Neural crest cell (in vitro differentiated cells): Measurements from ENCODE around the gene RGS4. TPM values are rescaled to one million over a fixed set of nuclear protein-coding genes. Genes with fewer than 3 reads are reported as not detected.

Source experiments
- DNase-seq: peaks from one replicate; pipeline ENCODE4 v3.0.0; 2021; ENCODE audit warnings: low read depth, mixed read lengths, low spot score
- H3K27ac Mint-ChIP-seq: one replicate; pipeline ENCODE4 v1.8.0; 2021; ENCODE audit warnings: mild to moderate bottlenecking, mixed read lengths; ENCODE audit not compliant: unreplicated experiment
- H3K27me3 Mint-ChIP-seq: 2 replicates; pipeline ENCODE4 v1.8.0; 2021; ENCODE audit warnings: low read depth, mild to moderate bottlenecking, mixed read lengths
- H3K36me3 Mint-ChIP-seq: 2 replicates; pipeline ENCODE4 v1.8.0; 2021; ENCODE audit warnings: low read depth, mild to moderate bottlenecking, mixed read lengths
- H3K4me1 Mint-ChIP-seq: 2 replicates; pipeline ENCODE4 v1.8.0; 2021; ENCODE audit warnings: mixed read lengths
- H3K4me3 Mint-ChIP-seq: one replicate; pipeline ENCODE4 v1.8.0; 2021; ENCODE audit warnings: mild to moderate bottlenecking, mixed read lengths
- H3K9me3 Mint-ChIP-seq: 2 replicates; pipeline ENCODE4 v1.8.0; 2021; ENCODE audit warnings: mixed read lengths
- total RNA-seq: library from RNA; stranded (reverse); gene quantifications from 2 replicates; pipeline ENCODE4 v1.2.1, GENCODE V29; 2021
- TF ChIP-seq, protein P1 (sequence below): fragments of 200-600 bp; sonication (generic); conservative IDR thresholded peaks from 2 replicates; pipeline ENCODE4 v1.5.0; 2021; ENCODE audit warnings: antibody characterized with exemption, mild to moderate bottlenecking

Gene RGS4
- total RNA-seq, 1 donor from 2014 or later = 0.75 TPM

DNA sequence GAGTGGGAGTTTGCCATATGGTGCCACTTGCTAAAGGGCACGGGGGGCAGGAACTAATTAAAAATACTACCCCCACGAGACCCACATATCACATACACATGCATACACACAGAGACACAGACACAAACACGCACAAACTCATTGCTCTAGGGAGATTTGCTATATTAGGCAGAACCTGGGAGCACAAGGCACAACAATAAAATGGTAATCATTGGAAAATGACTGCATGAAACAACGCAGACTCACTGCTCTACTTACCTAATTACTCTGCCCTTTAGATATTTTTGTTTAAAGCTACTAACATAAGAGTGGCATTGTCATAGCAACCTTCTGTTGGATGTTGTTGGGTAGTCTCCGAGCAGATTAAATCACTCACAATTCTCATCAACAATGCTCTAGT is 20.3 kb upstream of the RGS4 start:
- Mint-ChIP-seq H3K4me1 (no peaks in the 10 kb centered on the region), H3K36me3 (no peaks in the 10 kb centered on the region), H3K27me3 (no peaks in the 10 kb centered on the region), H3K4me3 (no peak overlapping the region), H3K9me3 (no peaks in the 10 kb centered on the region), H3K27ac (no peak overlapping the region)
- DNase-seq = no peak
- TF ChIP-seq, protein P1, sequence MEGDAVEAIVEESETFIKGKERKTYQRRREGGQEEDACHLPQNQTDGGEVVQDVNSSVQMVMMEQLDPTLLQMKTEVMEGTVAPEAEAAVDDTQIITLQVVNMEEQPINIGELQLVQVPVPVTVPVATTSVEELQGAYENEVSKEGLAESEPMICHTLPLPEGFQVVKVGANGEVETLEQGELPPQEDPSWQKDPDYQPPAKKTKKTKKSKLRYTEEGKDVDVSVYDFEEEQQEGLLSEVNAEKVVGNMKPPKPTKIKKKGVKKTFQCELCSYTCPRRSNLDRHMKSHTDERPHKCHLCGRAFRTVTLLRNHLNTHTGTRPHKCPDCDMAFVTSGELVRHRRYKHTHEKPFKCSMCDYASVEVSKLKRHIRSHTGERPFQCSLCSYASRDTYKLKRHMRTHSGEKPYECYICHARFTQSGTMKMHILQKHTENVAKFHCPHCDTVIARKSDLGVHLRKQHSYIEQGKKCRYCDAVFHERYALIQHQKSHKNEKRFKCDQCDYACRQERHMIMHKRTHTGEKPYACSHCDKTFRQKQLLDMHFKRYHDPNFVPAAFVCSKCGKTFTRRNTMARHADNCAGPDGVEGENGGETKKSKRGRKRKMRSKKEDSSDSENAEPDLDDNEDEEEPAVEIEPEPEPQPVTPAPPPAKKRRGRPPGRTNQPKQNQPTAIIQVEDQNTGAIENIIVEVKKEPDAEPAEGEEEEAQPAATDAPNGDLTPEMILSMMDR = no peak

DNA sequence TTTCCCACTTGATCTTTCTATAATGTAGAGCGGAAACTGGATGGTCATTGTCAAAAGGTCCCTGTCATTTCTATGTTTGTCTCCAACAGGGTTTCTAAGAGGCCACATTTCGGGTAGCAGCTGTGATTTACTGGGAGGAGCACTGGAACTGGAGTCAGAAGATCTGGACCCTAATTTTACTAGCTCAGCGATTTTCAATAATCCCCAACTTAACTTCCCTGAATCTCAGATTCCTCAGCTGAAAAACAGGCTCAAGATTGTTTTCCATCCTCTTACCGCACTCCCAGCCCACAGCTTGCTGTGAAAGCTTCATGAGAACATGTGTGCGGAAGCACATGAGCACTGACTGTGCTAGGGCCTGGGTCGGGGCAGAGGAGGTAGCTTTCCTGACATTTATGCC is 19.9 kb upstream of the RGS4 start:
- no peaks in the 10 kb centered on the region for H3K4me1 Mint-ChIP-seq
- TF ChIP-seq, protein P1 = no peak
- no peaks in the 10 kb centered on the region for H3K9me3 Mint-ChIP-seq
- DNase-seq = no peak
- H3K4me3 Mint-ChIP-seq = no peak overlapping the region
- no peaks in the 10 kb centered on the region for H3K36me3 Mint-ChIP-seq
- no peaks in the 10 kb centered on the region for H3K27me3 Mint-ChIP-seq
- no peak overlapping the region for H3K27ac Mint-ChIP-seq

DNA sequence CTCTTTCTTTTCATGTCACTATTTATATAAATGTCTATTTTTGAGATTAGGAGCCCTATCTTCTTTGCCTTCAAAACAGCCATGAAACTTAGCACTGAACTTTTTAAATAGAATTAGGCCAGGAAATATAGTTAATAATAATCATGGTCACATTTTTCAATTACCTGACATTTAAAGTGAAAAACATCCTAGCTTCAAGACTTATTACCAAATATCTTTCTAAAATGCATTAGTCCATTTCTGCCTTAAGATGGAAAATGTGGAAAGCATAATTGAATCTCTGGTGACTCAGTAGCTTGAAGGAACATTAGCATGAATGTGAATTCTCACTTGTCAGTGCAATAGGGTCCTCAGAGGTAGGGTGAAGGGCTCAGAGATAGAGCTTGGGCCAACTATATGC is 18.7 kb upstream of the RGS4 start:
- no peaks in the 10 kb centered on the region for H3K4me1 Mint-ChIP-seq
- TF ChIP-seq, protein P1 = no peak
- no peaks in the 10 kb centered on the region for H3K36me3 Mint-ChIP-seq
- H3K27me3 Mint-ChIP-seq = no peaks in the 10 kb centered on the region
- H3K9me3 Mint-ChIP-seq = no peaks in the 10 kb centered on the region
- no peak for DNase-seq
- no peak overlapping the region for H3K27ac Mint-ChIP-seq
- H3K4me3 Mint-ChIP-seq = no peak overlapping the region

DNA sequence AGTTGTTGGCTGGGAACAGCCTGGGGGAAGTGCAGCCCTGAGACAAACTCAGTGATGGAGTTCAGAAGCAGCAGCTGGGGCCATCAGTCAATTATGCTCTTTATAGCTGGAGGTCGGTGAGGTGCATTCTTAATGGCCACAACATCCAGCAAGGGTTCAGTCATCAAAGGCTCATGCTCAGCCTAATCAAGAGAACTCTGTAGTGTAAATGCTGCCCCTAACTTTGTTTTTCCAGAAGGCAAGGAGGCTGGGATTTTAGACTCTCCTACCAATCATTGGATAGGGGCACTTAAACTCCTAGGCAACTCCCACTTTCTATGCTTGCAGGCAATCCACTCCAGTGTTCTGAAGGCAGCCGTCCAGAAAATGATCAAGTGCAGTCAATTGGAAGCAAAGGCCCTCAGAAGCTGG is 15.0 kb upstream of the RGS4 start:
- H3K27me3 Mint-ChIP-seq = no peaks in the 10 kb centered on the region
- no peak for DNase-seq
- H3K36me3 Mint-ChIP-seq = no peaks in the 10 kb centered on the region
- H3K4me1 Mint-ChIP-seq = no peaks in the 10 kb centered on the region
- TF ChIP-seq, protein P1 = no peak
- no peak overlapping the region for H3K27ac Mint-ChIP-seq
- H3K9me3 Mint-ChIP-seq = no peaks in the 10 kb centered on the region
- H3K4me3 Mint-ChIP-seq = no peak overlapping the region

DNA sequence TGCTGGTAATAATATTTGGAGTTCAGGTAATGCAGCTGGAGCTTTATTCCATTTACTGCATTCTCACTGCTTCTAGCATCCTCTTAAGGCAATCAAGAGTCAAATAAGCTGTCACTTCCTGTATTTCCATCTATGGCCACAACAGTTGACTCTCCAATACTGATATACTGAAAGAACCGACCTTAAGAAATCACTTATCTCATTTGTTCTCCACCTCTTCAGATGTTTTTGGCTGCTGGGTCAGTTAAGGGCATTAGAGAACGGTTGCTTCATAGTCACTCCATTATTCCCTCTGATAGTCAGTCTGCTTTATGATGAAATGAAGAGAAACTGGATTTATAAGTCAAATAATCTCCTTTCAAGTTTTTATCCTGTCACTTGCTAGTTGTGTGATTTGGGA is 14.2 kb upstream of the RGS4 start:
- H3K27ac Mint-ChIP-seq = no peak overlapping the region
- TF ChIP-seq, protein P1 = no peak
- H3K27me3 Mint-ChIP-seq = no peaks in the 10 kb centered on the region
- H3K4me3 Mint-ChIP-seq = no peak overlapping the region
- DNase-seq = no peak
- H3K9me3 Mint-ChIP-seq = no peaks in the 10 kb centered on the region
- H3K36me3 Mint-ChIP-seq = no peaks in the 10 kb centered on the region
- H3K4me1 Mint-ChIP-seq = no peaks in the 10 kb centered on the region

DNA sequence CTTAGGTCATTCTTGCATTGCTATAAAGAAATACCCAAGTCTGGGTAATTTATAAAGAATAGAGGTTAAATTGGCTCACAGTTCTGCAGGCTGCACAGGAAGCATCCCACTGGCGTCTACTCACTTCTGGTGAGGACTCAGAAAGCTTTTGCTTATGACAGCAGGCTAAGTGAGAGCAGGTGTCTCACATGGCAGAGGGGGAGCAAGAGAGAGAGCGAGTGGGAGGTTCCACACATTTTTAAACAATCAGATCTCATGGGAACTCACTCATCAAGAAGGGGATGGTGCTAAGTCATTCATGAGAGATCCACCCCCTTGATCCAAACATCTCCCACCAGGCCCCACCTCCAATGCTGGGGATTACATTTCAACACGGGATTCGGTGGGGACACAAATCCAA is 13.6 kb upstream of the RGS4 start:
- no peak for DNase-seq
- TF ChIP-seq, protein P1 = no peak
- no peak overlapping the region for H3K4me3 Mint-ChIP-seq
- H3K27ac Mint-ChIP-seq = no peak overlapping the region
- H3K27me3 Mint-ChIP-seq = no peaks in the 10 kb centered on the region
- H3K9me3 Mint-ChIP-seq = no peaks in the 10 kb centered on the region
- H3K4me1 Mint-ChIP-seq = no peaks in the 10 kb centered on the region
- no peaks in the 10 kb centered on the region for H3K36me3 Mint-ChIP-seq
